Measurements from ENCODE around the gene MICA.
"Not testable (repeated sequence)": the region's sequence is repeated elsewhere in the genome, so short reads cannot be mapped to it uniquely, and the experiment has no call there.

Gene MICA

DNA sequence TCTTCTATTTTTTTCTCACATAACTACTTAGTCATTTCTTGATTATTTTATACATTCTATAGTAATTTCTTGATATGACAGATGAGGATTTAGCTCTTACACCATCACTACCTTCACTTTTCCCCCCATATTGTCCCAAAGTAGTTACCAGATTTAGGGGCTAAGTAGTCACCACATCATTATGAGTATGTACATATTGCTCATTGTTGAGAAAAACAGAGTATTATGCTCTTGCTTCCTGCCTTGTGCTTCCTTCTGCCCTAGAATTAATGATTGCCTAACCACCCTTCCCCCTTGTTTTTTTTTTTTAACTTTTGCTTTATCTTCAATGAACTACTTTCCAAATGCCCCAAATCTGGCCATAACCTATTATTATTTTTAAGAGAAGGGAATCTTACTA, 39.6 kb upstream of the MICA start:
- TF ChIP-seq, protein P1, sequence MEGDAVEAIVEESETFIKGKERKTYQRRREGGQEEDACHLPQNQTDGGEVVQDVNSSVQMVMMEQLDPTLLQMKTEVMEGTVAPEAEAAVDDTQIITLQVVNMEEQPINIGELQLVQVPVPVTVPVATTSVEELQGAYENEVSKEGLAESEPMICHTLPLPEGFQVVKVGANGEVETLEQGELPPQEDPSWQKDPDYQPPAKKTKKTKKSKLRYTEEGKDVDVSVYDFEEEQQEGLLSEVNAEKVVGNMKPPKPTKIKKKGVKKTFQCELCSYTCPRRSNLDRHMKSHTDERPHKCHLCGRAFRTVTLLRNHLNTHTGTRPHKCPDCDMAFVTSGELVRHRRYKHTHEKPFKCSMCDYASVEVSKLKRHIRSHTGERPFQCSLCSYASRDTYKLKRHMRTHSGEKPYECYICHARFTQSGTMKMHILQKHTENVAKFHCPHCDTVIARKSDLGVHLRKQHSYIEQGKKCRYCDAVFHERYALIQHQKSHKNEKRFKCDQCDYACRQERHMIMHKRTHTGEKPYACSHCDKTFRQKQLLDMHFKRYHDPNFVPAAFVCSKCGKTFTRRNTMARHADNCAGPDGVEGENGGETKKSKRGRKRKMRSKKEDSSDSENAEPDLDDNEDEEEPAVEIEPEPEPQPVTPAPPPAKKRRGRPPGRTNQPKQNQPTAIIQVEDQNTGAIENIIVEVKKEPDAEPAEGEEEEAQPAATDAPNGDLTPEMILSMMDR (IDR thresholded peaks at IDR 0.05): no peak
- H3K9me3 ChIP-seq: no peaks in the 10 kb centered on the region
- peak overlapping the region; percentile 68 for H3K27ac ChIP-seq
- no peaks in the 10 kb centered on the region for H3K36me3 ChIP-seq
- H3K4me3 ChIP-seq (ENCODE audit: low read depth in 1 of 2, low read length in 1 of 2): no peak overlapping the region
- peaks cover 39% of the 10 kb centered on the region for H3K27me3 ChIP-seq
- peaks cover 28 to 37% of the 10 kb centered on the region in 2 experiments for H3K4me1 ChIP-seq (ENCODE audit: control insufficient read depth in 1 of 2, insufficient read depth in 1 of 2, low read depth in 1 of 2, low read length in 1 of 2)

DNA sequence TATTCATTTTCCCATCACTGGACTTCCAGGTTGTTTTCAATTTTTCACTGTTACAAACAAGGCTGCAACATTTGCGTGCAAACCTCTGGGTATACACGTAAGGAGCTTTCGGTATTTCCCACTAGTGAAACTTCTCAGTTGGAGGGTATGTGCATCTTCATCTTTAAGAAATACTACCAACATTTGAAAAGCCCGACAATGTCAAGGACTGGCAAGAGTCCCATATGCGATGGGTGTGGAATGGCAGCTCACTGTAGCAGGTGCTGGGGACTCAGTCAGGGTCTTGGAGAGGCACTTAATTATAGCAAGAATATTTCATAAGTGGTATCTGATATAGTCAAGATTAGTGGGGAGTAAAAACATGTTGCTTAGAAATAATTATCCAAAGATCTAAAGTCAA, 37.5 kb upstream of the MICA start:
- peaks cover 59% of the 10 kb centered on the region for H3K27me3 ChIP-seq

DNA sequence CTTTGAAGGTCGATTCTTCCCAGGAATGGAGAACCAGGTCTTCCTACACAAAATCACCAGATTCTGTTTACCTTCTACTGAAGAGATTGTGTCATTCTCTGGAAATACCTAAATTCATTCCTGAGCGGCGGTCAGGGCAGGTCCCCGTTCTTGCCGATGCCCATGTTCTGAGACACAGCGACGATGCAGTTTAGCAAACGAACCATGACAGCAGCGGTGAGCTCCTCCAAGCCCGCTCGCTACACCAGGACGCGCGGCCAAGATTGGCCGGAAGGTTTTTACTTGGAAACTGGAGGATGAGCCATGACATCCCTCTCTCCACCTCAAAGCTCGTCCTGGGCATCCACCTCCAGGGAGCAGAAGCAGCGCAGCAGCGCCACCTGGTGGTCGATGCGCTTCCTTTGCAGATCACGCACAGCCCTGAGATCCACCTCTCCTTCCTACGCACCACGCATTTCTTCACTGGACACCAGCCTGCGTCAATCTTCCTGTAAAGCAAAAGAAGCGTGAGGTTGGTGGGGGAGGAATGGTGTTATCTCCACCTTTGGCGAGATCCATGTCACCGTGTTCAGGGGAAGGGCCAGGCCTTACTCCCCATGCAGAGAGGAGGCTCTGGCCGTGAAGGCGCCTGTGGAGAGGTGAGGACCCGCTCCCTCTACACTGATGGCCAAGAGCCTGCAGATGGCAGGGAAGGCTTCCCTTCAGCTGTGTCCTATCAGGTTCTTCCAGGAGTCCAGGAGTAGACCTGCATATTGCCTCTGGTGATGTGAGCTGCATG, 36.5 kb upstream of the MICA start:
- Histone ChIP-seq H3K4me1 (ENCODE audit: control insufficient read depth in 1 of 2, insufficient read depth in 1 of 2, low read depth in 1 of 2, low read length in 1 of 2) (peaks cover 28 to 37% of the 10 kb centered on the region in 2 experiments), H3K27me3 (peaks cover 67% of the 10 kb centered on the region), H3K4me3 (ENCODE audit: low read depth in 1 of 2, low read length in 1 of 2) (peak overlapping the region; percentile 48 to 55), H3K9me3 (no peaks in the 10 kb centered on the region), H3K27ac (no peak overlapping the region), H3K36me3 (no peaks in the 10 kb centered on the region)
- TF ChIP-seq, protein P1 (IDR thresholded peaks at IDR 0.05): peak; percentile 90

More for the DNA sequence above, 37.5 kb upstream of the MICA start:
- Histone ChIP-seq H3K4me1 (ENCODE audit: control insufficient read depth in 1 of 2, insufficient read depth in 1 of 2, low read depth in 1 of 2, low read length in 1 of 2) (peaks cover 28 to 37% of the 10 kb centered on the region in 2 experiments), H3K36me3 (no peaks in the 10 kb centered on the region), H3K4me3 (ENCODE audit: low read depth in 1 of 2, low read length in 1 of 2) (no peak overlapping the region), H3K27ac (no peak overlapping the region), H3K9me3 (no peaks in the 10 kb centered on the region)
- TF ChIP-seq, protein P1 (IDR thresholded peaks at IDR 0.05): no peak

DNA sequence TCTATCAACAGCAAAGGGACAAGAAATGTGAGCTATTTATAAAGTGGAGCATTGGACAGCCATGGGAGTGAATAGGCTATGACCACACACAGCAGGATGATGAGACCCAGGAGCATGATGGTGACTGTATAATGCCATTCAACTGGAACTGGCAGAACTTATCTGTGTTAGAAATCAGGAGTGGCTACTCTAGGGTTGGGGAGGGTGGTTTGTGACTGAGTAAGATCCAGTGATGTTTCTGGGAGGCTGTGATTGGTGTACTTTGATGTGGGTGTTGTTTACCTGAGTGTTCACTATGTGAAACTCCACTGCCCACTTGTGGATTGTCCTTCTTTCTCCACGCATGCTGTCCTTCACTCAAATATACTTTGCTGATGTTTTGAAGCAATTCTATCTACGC, 34.9 kb upstream of the MICA start:
- Histone ChIP-seq H3K27me3 (peaks cover 76% of the 10 kb centered on the region), H3K4me3 (ENCODE audit: low read depth in 1 of 2, low read length in 1 of 2) (no peak overlapping the region), H3K27ac (no peak overlapping the region), H3K4me1 (ENCODE audit: control insufficient read depth in 1 of 2, insufficient read depth in 1 of 2, low read depth in 1 of 2, low read length in 1 of 2) (peaks cover 28 to 31% of the 10 kb centered on the region in 2 experiments), H3K9me3 (no peaks in the 10 kb centered on the region), H3K36me3 (no peaks in the 10 kb centered on the region)
- TF ChIP-seq, protein P1 (IDR thresholded peaks at IDR 0.05): no peak

GRCh38 chr6:31374118-31374517, 29.3 kb upstream of the MICA start:
- TF ChIP-seq, protein P1 (IDR thresholded peaks at IDR 0.05): peak; percentile 54

More at GRCh38 chr6:31374118-31374517, 29.3 kb upstream of the MICA start:
- H3K36me3 ChIP-seq; H3K4me1 ChIP-seq (ENCODE audit: control insufficient read depth in 1 of 2, insufficient read depth in 1 of 2, low read depth in 1 of 2, low read length in 1 of 2); H3K27ac ChIP-seq; H3K4me3 ChIP-seq (ENCODE audit: low read depth in 1 of 2, low read length in 1 of 2); H3K9me3 ChIP-seq: not testable (repeated sequence)
- H3K27me3 ChIP-seq: peaks cover 83% of the 10 kb centered on the region

Data from neutrophil (primary cell).